A549 (cell line): Measurements from ENCODE around the gene RIPK4. TPM values are rescaled to one million over a fixed set of nuclear protein-coding genes. Genes with fewer than 3 reads are reported as not detected.

Experiments
- ATAC-seq, 2 experiments: fragments of 200-7000 bp in 1 of 2; fragments of >200 bp in 1 of 2; cut with Nextera tagmentation in 1 of 2; cut with Tn5 transposase in 1 of 2; 3 replicates each; pipeline versions ENCODE4 v1.8.0 to v1.9.1; 2018 to 2020; ENCODE audit warnings: mild to moderate bottlenecking in 1 of 2, moderate library complexity in 1 of 2
- CTCF ChIA-PET: fragments of 300-600 bp; sonication (Branson Sonifier 250); formaldehyde crosslinking; extraction: SDS; loops from one replicate; lab custom pipeline; 2021; ENCODE audit warnings: antibody characterized with exemption, inconsistent platforms; lab: Yijun Ruan, JAX
- POLR2A ChIA-PET: fragments of 350-600 bp; formaldehyde crosslinking; extraction: SDS; loops from one replicate; lab custom pipeline; 2021; ENCODE audit warnings: antibody characterized with exemption, inconsistent platforms; lab: Yijun Ruan, JAX
- DNase-seq, 2 experiments: peaks; one replicate each; pipeline versions ENCODE4 v3.0.0 to v3.0.0-alpha.2; 2011 to 2016; ENCODE audit warnings: low read depth in 1 of 2, low spot score in 1 of 2
- FAIRE-seq: peaks from 2 replicates; lab custom pipeline; 2011; peaks lifted over from hg19 to GRCh38; lab: Jason Lieb, UNC
- H3K27ac ChIP-seq, 2 experiments: fragments of >200 bp; sonication (Bioruptor Twin); formaldehyde crosslinking; 3 replicates each; pipeline ENCODE4 v1.5.1; 2016 to 2017
- H3K4me1 ChIP-seq: fragments of >200 bp; sonication (Bioruptor Twin); formaldehyde crosslinking; 3 replicates; pipeline ENCODE4 v1.6.1; 2016
- H3K4me2 ChIP-seq: fragments of >200 bp; sonication (Bioruptor Twin); formaldehyde crosslinking; 3 replicates; pipeline ENCODE4 v1.6.1; 2016
- H3K4me3 ChIP-seq: fragments of >200 bp; sonication (Bioruptor Twin); formaldehyde crosslinking; 3 replicates; pipeline ENCODE4 v1.5.1; 2016
- H3K9me3 ChIP-seq: fragments of >200 bp; sonication (Bioruptor Twin); formaldehyde crosslinking; 3 replicates; pipeline ENCODE4 v1.6.1; 2016
- BCL3 ChIP-seq: fragments of >200 bp; sonication (Bioruptor Twin); formaldehyde crosslinking; IDR thresholded peaks from 3 replicates; pipeline ENCODE4 v1.6.1; 2016
- BHLHE40 ChIP-seq: IDR thresholded peaks from 2 replicates; pipeline ENCODE4 v1.6.1; 2012; ENCODE audit warnings: low read depth, low read length, inconsistent platforms
- CHD2 ChIP-seq: fragments of 150-350 bp; IDR thresholded peaks from 2 replicates; pipeline ENCODE4 v1.6.1; 2014; ENCODE audit warnings: low read length; ENCODE audit not compliant: partially characterized antibody
- EHMT2 ChIP-seq: fragments of 200-600 bp; sonication (generic); IDR thresholded peaks from 2 replicates; pipeline ENCODE4 v1.6.1; 2016; ENCODE audit warnings: antibody characterized with exemption, low read depth, mild to moderate bottlenecking, moderate library complexity
- ELK1 ChIP-seq: fragments of 150-350 bp; IDR thresholded peaks from 2 replicates; pipeline ENCODE4 v1.6.1; 2014; ENCODE audit warnings: low read depth, mild to moderate bottlenecking, low read length
- EP300 ChIP-seq, 2 experiments: fragments of >200 bp; sonication (Bioruptor Twin); formaldehyde crosslinking; IDR thresholded peaks; 2 replicates in 1 of 2; 3 replicates in 1 of 2; pipeline ENCODE4 v1.6.1; 2016 to 2017
- FOSL2 ChIP-seq, 2 experiments: fragments of 450-650 bp in 1 of 2; fragments of >200 bp in 1 of 2; sonication (Bioruptor Twin) in 1 of 2; formaldehyde crosslinking; IDR thresholded peaks; 2 replicates each; pipeline versions ENCODE4 v1.5.0 to v1.6.1; 2016 to 2020; ENCODE audit warnings: mild to moderate bottlenecking in 1 of 2, moderate library complexity in 1 of 2
- HDAC2 ChIP-seq: fragments of 200-600 bp; sonication (generic); IDR thresholded peaks from 2 replicates; pipeline ENCODE4 v1.6.1; 2016
- HMGXB4 ChIP-seq: fragments of 250-450 bp; sonication (Bioruptor Pico); IDR thresholded peaks from 2 replicates; pipeline ENCODE4 v1.5.0; 2021; ENCODE audit warnings: mild to moderate bottlenecking, moderate library complexity, borderline replicate concordance
- HOXA7 ChIP-seq: fragments of 250-450 bp; sonication (Bioruptor Pico); IDR thresholded peaks from 2 replicates; pipeline ENCODE4 v1.5.0; 2020; ENCODE audit warnings: mild to moderate bottlenecking, moderate library complexity
- JUNB ChIP-seq: fragments of >200 bp; sonication (Bioruptor Twin); formaldehyde crosslinking; IDR thresholded peaks from 2 replicates; pipeline ENCODE4 v1.6.1; 2016
- KDM5A ChIP-seq: fragments of 200-600 bp; sonication (generic); IDR thresholded peaks from 2 replicates; pipeline ENCODE4 v1.6.1; 2016; ENCODE audit warnings: antibody characterized with exemption, mild to moderate bottlenecking
- MAFK ChIP-seq: fragments of 450-650 bp; IDR thresholded peaks from 2 replicates; pipeline ENCODE4 v1.6.1; 2014; ENCODE audit not compliant: partially characterized antibody
- PHF8 ChIP-seq: fragments of 200-600 bp; sonication (generic); IDR thresholded peaks from 2 replicates; pipeline ENCODE4 v1.6.1; 2016; ENCODE audit warnings: low read depth, mild to moderate bottlenecking, antibody characterized with exemption, moderate library complexity, borderline replicate concordance
- POLR2A ChIP-seq: IDR thresholded peaks from 2 replicates; pipeline ENCODE4 v1.6.1; 2012; ENCODE audit warnings: mild to moderate bottlenecking, low read length
- RARB ChIP-seq: fragments of 250-450 bp; sonication (Bioruptor Pico); IDR thresholded peaks from 2 replicates; pipeline ENCODE4 v1.8.0; 2021; ENCODE audit warnings: mild to moderate bottlenecking, moderate library complexity
- RFX5 ChIP-seq: fragments of 450-650 bp; IDR thresholded peaks from 2 replicates; pipeline ENCODE4 v1.7.1; 2014; ENCODE audit warnings: antibody characterized with exemption, mild to moderate bottlenecking, moderate library complexity
- SREBF2 ChIP-seq: fragments of 450-650 bp; IDR thresholded peaks from 2 replicates; pipeline ENCODE4 v1.6.1; 2014; ENCODE audit warnings: mild to moderate bottlenecking, moderate library complexity
- USF2 ChIP-seq: fragments of 450-650 bp; IDR thresholded peaks from 2 replicates; pipeline ENCODE4 v1.6.1; 2014; ENCODE audit warnings: antibody characterized with exemption
- WGBS: methylation state at CpG from one replicate; pipeline ENCODE4 v1.1.6; 2017; ENCODE audit errors: missing lambda C conversion rate; 5-methylcytosine and 5-hydroxymethylcytosine counted together
- polyA plus RNA-seq, 4 experiments: library from polyadenylated mRNA; depleted of rRNA in 3 of 4; stranded (reverse); fragments of >200 nt; fragmentation: RNase III in 1 of 4; extraction: RNeasy Plus Mini Kit Qiagen cat#74134 plus additional on column Dnase treatment in 1 of 4; gene quantifications; 2 replicates in 3 of 4; 3 replicates in 1 of 4; pipeline ENCODE4 v1.2.3, GENCODE V29; 2011 to 2017

Gene RIPK4
- polyA plus RNA-seq, 2 of the 4 experiments (the other 2 are of a cell fraction), result 3.0 to 5.7 TPM

GRCh38 chr21:41739011-41739410, 27.8 kb downstream of the RIPK4 start (continued):
- TF ChIP-seq BCL3, result no peak
- TF ChIP-seq, all 56 proteins: peak for 0

- 79% methylated on average over 9 of the region's 9 CpGs for WGBS
- peaks cover 21% of the 10 kb centered on the region for H3K9me3 ChIP-seq
- H3K27ac ChIP-seq, result no peak overlapping the region
- no peaks in the 10 kb centered on the region for H3K4me1 ChIP-seq
- no peak overlapping the region for H3K4me3 ChIP-seq
- DNase-seq (peak in 1 of 2 experiments; percentile 31), ATAC-seq (no peak), FAIRE-seq (no peak)
- CTCF ChIA-PET, result interaction anchor here (1.4 kb wide), 1 partner anchor 105 kb away, joined by 3 read pairs; no protein-coding TSS in a partner anchor
- POLR2A ChIA-PET, result no interaction called here
- no peak overlapping the region for H3K4me2 ChIP-seq
- TF ChIP-seq CHD2 (no peak), KDM5A (no peak), EHMT2 (no peak), PHF8 (no peak), SREBF2 (no peak), EP300 (IDR thresholded peaks at IDR 0.05) (no peak), USF2 (no peak), HDAC2 (no peak), POLR2A (no peak), ELK1 (no peak)
Measured at GRCh38 chr21:41737651-41738324, 29.1 kb downstream of the RIPK4 start.

- no peak overlapping the region for H3K4me2 ChIP-seq
- ATAC-seq (no peak), DNase-seq (no peak)
- H3K4me1 ChIP-seq, result no peaks in the 10 kb centered on the region
- no peak overlapping the region for H3K4me3 ChIP-seq
- H3K9me3 ChIP-seq, result peaks cover 21% of the 10 kb centered on the region
- no peak overlapping the region for H3K27ac ChIP-seq
- WGBS, result 68% methylated on average over 1 of the region's 2 CpGs
- no peak for TF ChIP-seq ELK1
- no peak for TF ChIP-seq JUNB
- TF ChIP-seq HMGXB4, result no peak
- TF ChIP-seq RARB (CRISPR knock-in tag), result no peak
- TF ChIP-seq MAFK, result no peak
- TF ChIP-seq FOSL2 (IDR thresholded peaks at IDR 0.05), result no peak
- TF ChIP-seq FOSL2 (CRISPR knock-in tag; IDR thresholded peaks at IDR 0.05), result no peak
- no peak for TF ChIP-seq BHLHE40
- TF ChIP-seq RFX5, result no peak
- no peak for TF ChIP-seq HOXA7 (CRISPR knock-in tag)
- TF ChIP-seq KDM5A, result no peak
- TF ChIP-seq, all 56 proteins: peak for 0
- ChIA-PET CTCF (no interaction called here), POLR2A (no interaction called here)
- no peak for FAIRE-seq
Measured at GRCh38 chr21:41736423-41736822, 30.4 kb downstream of the RIPK4 start.
